Measurements from ENCODE around the gene PGM1.

GRCh38 chr1:63662056-63662836 is 69.0 kb downstream of the PGM1 start:
- TF ChIP-seq, protein P1, sequence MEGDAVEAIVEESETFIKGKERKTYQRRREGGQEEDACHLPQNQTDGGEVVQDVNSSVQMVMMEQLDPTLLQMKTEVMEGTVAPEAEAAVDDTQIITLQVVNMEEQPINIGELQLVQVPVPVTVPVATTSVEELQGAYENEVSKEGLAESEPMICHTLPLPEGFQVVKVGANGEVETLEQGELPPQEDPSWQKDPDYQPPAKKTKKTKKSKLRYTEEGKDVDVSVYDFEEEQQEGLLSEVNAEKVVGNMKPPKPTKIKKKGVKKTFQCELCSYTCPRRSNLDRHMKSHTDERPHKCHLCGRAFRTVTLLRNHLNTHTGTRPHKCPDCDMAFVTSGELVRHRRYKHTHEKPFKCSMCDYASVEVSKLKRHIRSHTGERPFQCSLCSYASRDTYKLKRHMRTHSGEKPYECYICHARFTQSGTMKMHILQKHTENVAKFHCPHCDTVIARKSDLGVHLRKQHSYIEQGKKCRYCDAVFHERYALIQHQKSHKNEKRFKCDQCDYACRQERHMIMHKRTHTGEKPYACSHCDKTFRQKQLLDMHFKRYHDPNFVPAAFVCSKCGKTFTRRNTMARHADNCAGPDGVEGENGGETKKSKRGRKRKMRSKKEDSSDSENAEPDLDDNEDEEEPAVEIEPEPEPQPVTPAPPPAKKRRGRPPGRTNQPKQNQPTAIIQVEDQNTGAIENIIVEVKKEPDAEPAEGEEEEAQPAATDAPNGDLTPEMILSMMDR (conservative IDR thresholded peaks at IDR 0.05; ENCODE audit: low read depth, low read length), result no peak
- TF ChIP-seq EZH2 (IDR thresholded peaks at IDR 0.05; ENCODE audit: low read length, unreplicated experiment), result no peak

All from PC-3 (cell line).